Heart left ventricle (tissue), 16 donors: ENCODE data around the gene CKLF. TPM values are rescaled to one million over a fixed set of nuclear protein-coding genes. Genes with fewer than 3 reads are reported as not detected.
"Not testable (repeated sequence)": the region's sequence is repeated elsewhere in the genome, so short reads cannot be mapped to it uniquely, and the experiment has no call there.

Experiments used
- ATAC-seq, 4 donors: fragments of 200-7000 bp; cut with Tn5 transposase; one replicate each; pipeline ENCODE4 v1.9.1; 2020 to 2022; ENCODE audit warnings: moderate library complexity in 4 of 4, mild to moderate bottlenecking in 3 of 4, moderate number of reproducible peaks in 1 of 4
- DNase-seq, 5 donors: peaks; one replicate each; pipeline ENCODE4 v3.0.0-alpha.2; 2020
- H3K27ac ChIP-seq, 12 donors: fragments of 200-600 bp; sonication (generic) in 4 of 12; one replicate each; pipeline versions ENCODE4 v1.5.0 to v1.8.0; 2016 to 2022; ENCODE audit warnings: mild to moderate bottlenecking in 2 of 12
- H3K27me3 ChIP-seq, 9 donors: fragments of 200-600 bp; sonication (generic) in 2 of 9; one replicate each; pipeline versions ENCODE4 v1.5.1 to v1.8.0; 2016 to 2022; ENCODE audit warnings: mild to moderate bottlenecking in 3 of 9
- H3K36me3 ChIP-seq, 9 donors: fragments of 200-600 bp; sonication (generic) in 2 of 9; one replicate each; pipeline versions ENCODE4 v1.5.0 to v1.8.0; 2018 to 2022; ENCODE audit warnings: mild to moderate bottlenecking in 2 of 9
- H3K4me1 ChIP-seq, 12 donors: fragments of 200-600 bp; sonication (generic) in 4 of 12; one replicate each; pipeline versions ENCODE4 v1.5.0 to v1.8.0; 2016 to 2022; ENCODE audit warnings: mild to moderate bottlenecking in 3 of 12
- H3K4me3 ChIP-seq, 12 donors: fragments of 200-600 bp; sonication (generic) in 4 of 12; one replicate each; pipeline versions ENCODE4 v1.5.0 to v1.8.0; 2017 to 2022; ENCODE audit warnings: mild to moderate bottlenecking in 9 of 12, moderate library complexity in 4 of 12
- H3K9me3 ChIP-seq, 12 donors: fragments of 200-600 bp; sonication (generic) in 4 of 12; one replicate each; pipeline versions ENCODE4 v1.5.0 to v1.8.0; 2016 to 2022; ENCODE audit warnings: mild to moderate bottlenecking in 1 of 12
- CTCF ChIP-seq, 12 donors: fragments of 200-600 bp; sonication (generic) in 4 of 12; IDR thresholded peaks; one replicate each; pipeline versions ENCODE4 v1.5.0 to v1.8.0; 2018 to 2022; ENCODE audit warnings: antibody characterized with exemption in 12 of 12, mild to moderate bottlenecking in 5 of 12
- POLR2A ChIP-seq, 2 donors: fragments of 450-650 bp; IDR thresholded peaks; one replicate each; pipeline ENCODE4 v1.6.1; 2017; ENCODE audit warnings: antibody characterized with exemption in 2 of 2, mild to moderate bottlenecking in 2 of 2, moderate library complexity in 2 of 2
- WGBS, 4 donors: extraction: QIAGEN DNeasy Blood & Tissue Kit in 2 of 4; methylation state at CpG; one replicate each; pipeline versions ENCODE4 v1.1.5 to v1.1.7; 2013 to 2018; 5-methylcytosine and 5-hydroxymethylcytosine counted together
- intact Hi-C, 10 donors: fragments of 100-400 bp; cut with DNase I; formaldehyde crosslinking; loops; one replicate each; pipeline versions ENCODE4 v1.11.1 to v1.14.2; 2022
- polyA plus RNA-seq, 2 donors: library from polyadenylated mRNA; stranded (reverse); fragments of 200-250 nt; gene quantifications; one replicate each; pipeline ENCODE4 v1.2.3, GENCODE V29; 2013
- total RNA-seq, 9 donors: library from RNA; depleted of rRNA in 2 of 9; stranded (reverse); fragments of >200 nt in 2 of 9; fragmentation: NEBNext Ultra II Directional in 3 of 9; extraction: Animal tissue kit (Norgen Biotek cat#: 25700) in 3 of 9; gene quantifications; one replicate each; pipeline versions ENCODE4 v1.1.0 to v1.2.4, GENCODE V29; 2016 to 2023
- donor health status: ischemic (EF 13 %, LVEDD 7.1; RV severe dilation, severe dysfunction).
- donor health status: healthy with polysubstance abuse.
- donor health status: DM: no; HTN: yes; CAD: no.
- donor health status: DM: no; HTN: no; CAD: no.
- donor health status: ischemic (EF 25% LVEDD 6.9; RV normal size, moderate dysfunction).
- donor health status: ischemic (EF 25% LVEDD 5.7; RV mildly dilated, moderate dysfunction).
- donor health status: healthy.
- donor health status: DM: yes; HTN: yes; CAD: no.
- donor health status: ischemic (EF 35%, LVEDD 5.7; RV mildly dilated, moderate dysfunction).
- donor health status: nonischemic (EF 11% LVEDD 7.7; RV severe dilation, severe dysfunction).
- donor health status: DM: yes; HTN: yes; CAD: no.
- donor health status: PGD.
- donor health status: ischemic (EF 29% LVEDD 5.4; RV normal size, mild dysfunction).
- donor health status: nonischemic (EF 23%, LVEDD 6.1; RV moderate dilation, normal function).

The CKLF gene
- total and polyA plus RNA-seq, 11 donors, result 4.1 to 28.9 (median 6.4) TPM

DNA sequence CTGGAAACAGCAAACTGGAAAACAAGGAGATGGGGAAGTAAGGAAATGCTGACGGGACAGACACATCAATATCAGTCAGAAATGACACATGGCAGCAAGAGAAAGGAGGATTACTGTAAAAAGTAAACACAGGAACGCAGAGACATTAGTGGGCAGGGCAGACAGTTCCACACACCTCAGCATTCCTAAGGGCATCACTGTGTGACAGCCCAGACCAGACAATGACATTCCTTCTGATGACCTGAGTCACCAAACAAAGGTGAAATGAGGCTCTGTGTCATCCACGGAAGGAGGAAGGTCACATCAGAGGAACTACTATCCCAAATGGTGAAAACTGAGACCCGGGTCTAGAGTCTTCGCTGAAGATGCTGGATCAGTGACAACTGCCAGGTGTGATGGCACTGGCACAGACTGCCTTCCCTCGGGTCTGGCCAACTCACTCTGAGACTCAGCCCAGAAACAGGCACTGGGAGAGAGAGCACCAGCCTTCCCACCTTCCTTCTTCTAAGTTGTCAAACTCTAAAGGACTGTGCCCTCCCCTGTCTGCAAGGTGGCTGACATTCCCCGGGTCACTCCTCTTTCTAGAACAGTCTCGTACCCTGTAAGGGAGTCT lies 39.2 kb upstream of the CKLF start:
- ATAC-seq, result no peak
- H3K4me3 ChIP-seq, result no peak overlapping the region
- DNase-seq, result no peak
- 82 to 89% (median 85%) methylated on average over 8 of the region's 8 CpGs for WGBS, 4 donors
- peaks cover 18 to 76% (median 59%) of the 10 kb centered on the region in 12 donors for H3K4me1 ChIP-seq
- H3K27me3 ChIP-seq, result no peaks in the 10 kb centered on the region
- TF ChIP-seq POLR2A (IDR thresholded peaks at IDR 0.05) (no peak), CTCF (IDR thresholded peaks at IDR 0.05) (no peak)
- H3K9me3 ChIP-seq, result no peaks in the 10 kb centered on the region
- H3K36me3 ChIP-seq, result peaks cover 0 to 36% (median 5%) of the 10 kb centered on the region in 9 donors
- H3K27ac ChIP-seq, result peak overlapping the region in 9 of 12 donors; percentile 10 to 84 (median 63)
- intact Hi-C loops, result loop anchor here in 1 of 10 donors (5.0 kb wide), 1 partner anchor 39 kb away; the partner anchor contains the start of genes CKLF and TK2

GRCh38 chr16:66514391-66514790 lies 38.0 kb upstream of the CKLF start:
- ATAC-seq, H3K4me3 ChIP-seq, DNase-seq, H3K27me3 ChIP-seq, H3K9me3 ChIP-seq, H3K27ac ChIP-seq: not testable (repeated sequence)
- 95 to 100% (median 98%) methylated on average over 7 to 13 of the region's 17 CpGs for WGBS, 4 donors
- H3K36me3 ChIP-seq, result peaks cover 0 to 32% (median 5%) of the 10 kb centered on the region in 9 donors
- H3K4me1 ChIP-seq, result peaks cover 21 to 79% (median 63%) of the 10 kb centered on the region in 12 donors
- intact Hi-C loops, result loop anchor here in 1 of 10 donors (5.0 kb wide), 1 partner anchor 38 kb away; the partner anchor contains the start of genes CKLF and TK2

- Histone ChIP-seq H3K4me1 (peaks cover 21 to 86% (median 70%) of the 10 kb centered on the region in 12 donors), H3K36me3 (peaks cover 0 to 32% (median 5%) of the 10 kb centered on the region in 9 donors), H3K27ac (peak overlapping the region in 10 of 12 donors; percentile 74 to 100 (median 96))
- H3K9me3 ChIP-seq, H3K27me3 ChIP-seq, DNase-seq, H3K4me3 ChIP-seq, ATAC-seq: not testable (repeated sequence)
- WGBS, 4 donors, result 90 to 96% (median 92%) methylated on average over 7 to 10 of the region's 10 CpGs
- intact Hi-C loops, result loop anchor here in 3 of 10 donors (5.0 kb wide), 2 partner anchors 37 to 92 kb away; partner anchors contain the start of genes CKLF (in 2 of the 3) and TK2 (in 2 of the 3)
Observed at GRCh38 chr16:66514980-66515595, 37.3 kb upstream of the CKLF start.

- peak overlapping the region; percentile 74 to 100 (median 96) for H3K27ac ChIP-seq
- TF ChIP-seq POLR2A (IDR thresholded peaks at IDR 0.05) (no peak), CTCF (IDR thresholded peaks at IDR 0.05) (peak in 11 of 12 donors; percentile 15 to 44 (median 32))
- H3K4me1 ChIP-seq, result peaks cover 21 to 87% (median 67%) of the 10 kb centered on the region in 12 donors
- intact Hi-C loops, result loop anchor here in 5 of 10 donors (2.0 to 5.0 kb wide), 5 partner anchors 33 to 91 kb away; partner anchors contain the start of genes CKLF (in 2 of the 5) and TK2 (in 2 of the 5)
- H3K4me3 ChIP-seq, result peak overlapping the region in 3 of 12 donors; percentile 6 to 21 (median 20)
- 43 to 59% (median 53%) methylated on average over 9 to 12 of the region's 12 CpGs for WGBS, 4 donors
- DNase-seq (no peak), ATAC-seq (peak in 2 of 4 donors; percentile 1 to 3)
- H3K9me3 ChIP-seq, result no peaks in the 10 kb centered on the region
- H3K27me3 ChIP-seq, result no peaks in the 10 kb centered on the region
- H3K36me3 ChIP-seq, result peaks cover 0 to 28% (median 5%) of the 10 kb centered on the region in 9 donors
Observed at GRCh38 chr16:66515596-66516508, 36.5 kb upstream of the CKLF start.
